Fibroblast of lung (primary cell): ENCODE results near the gene HMGN5.

ENCODE experiments used
- EZH2 ChIP-seq: IDR thresholded peaks from 2 replicates; pipeline ENCODE4 v1.5.1; 2012; ENCODE audit warnings: low read length, control low read depth, mild to moderate bottlenecking; ENCODE audit errors: missing control alignments
- TF ChIP-seq, protein P1 (sequence below), 2 donors: IDR thresholded peaks in 1 of 2; conservative IDR thresholded peaks in 1 of 2; 1 replicate in 1 of 2; 2 replicates in 1 of 2; pipeline ENCODE4 v1.5.1; 2011 to 2012; ENCODE audit warnings: low read length in 2 of 2, control low read depth in 1 of 2, inconsistent platforms in 1 of 2, low read depth in 1 of 2, mild to moderate bottlenecking in 1 of 2

GRCh38 chrX:81201671-81202455, at the start of gene HMGN5, which contains the start of gene SH3BGRL:
- TF ChIP-seq, protein P1, sequence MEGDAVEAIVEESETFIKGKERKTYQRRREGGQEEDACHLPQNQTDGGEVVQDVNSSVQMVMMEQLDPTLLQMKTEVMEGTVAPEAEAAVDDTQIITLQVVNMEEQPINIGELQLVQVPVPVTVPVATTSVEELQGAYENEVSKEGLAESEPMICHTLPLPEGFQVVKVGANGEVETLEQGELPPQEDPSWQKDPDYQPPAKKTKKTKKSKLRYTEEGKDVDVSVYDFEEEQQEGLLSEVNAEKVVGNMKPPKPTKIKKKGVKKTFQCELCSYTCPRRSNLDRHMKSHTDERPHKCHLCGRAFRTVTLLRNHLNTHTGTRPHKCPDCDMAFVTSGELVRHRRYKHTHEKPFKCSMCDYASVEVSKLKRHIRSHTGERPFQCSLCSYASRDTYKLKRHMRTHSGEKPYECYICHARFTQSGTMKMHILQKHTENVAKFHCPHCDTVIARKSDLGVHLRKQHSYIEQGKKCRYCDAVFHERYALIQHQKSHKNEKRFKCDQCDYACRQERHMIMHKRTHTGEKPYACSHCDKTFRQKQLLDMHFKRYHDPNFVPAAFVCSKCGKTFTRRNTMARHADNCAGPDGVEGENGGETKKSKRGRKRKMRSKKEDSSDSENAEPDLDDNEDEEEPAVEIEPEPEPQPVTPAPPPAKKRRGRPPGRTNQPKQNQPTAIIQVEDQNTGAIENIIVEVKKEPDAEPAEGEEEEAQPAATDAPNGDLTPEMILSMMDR (conservative IDR thresholded peaks at IDR 0.05 in 1 of 2, IDR thresholded peaks at IDR 0.05 in 1 of 2; ENCODE audit: low read depth in 1 of 2, low read length in 2 of 2), result no peak
- no peak for TF ChIP-seq EZH2
